GM18508 (cell line): Measurements from ENCODE around the gene RETREG1.
"Not testable (repeated sequence)": the region's sequence is repeated elsewhere in the genome, so short reads cannot be mapped to it uniquely, and the experiment has no call there.

Experiments used
- ATAC-seq: cut with Tn5 transposase; IDR thresholded peaks from one replicate; pipeline ENCODE4 v1.9.1; 2021; ENCODE audit warnings: moderate number of reproducible peaks; ENCODE audit not compliant: insufficient read depth, unreplicated experiment

Gene RETREG1

DNA sequence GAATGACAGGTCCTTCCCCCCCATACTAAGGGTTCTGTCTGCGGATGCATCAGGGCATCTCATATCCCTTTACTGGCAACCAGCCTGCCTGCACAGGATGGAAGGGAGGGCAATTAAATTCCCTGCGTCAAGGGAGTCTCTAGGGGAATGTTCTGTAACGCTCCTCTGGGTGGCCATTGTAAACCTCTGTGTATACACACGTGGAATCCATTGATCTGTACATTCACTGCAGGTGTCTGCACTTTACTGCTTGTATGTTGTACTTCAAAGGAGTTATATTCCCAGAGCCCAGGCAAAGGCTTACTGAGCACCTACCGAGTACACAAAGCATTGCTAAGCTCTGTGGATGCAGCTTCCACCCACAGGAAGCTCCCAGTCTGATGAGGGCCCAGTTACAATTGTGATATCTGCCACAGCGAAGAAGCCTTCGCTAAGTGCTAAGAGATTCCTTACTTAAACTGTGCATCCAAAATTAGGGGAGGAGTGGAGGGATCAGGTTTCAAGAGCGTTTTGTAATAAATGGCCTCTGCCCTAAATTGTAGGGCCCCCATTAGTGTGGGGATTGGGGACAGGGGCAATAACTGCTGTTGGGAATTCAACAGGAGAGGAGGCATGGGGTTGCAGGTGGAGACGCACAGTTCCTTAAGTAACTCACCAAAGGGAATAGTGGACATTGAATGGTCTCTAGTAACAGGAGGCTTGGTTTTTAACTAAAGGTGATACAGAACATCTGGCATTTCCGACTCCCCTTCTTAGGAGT is 1.5 kb upstream of the RETREG1 start:
- no peak for ATAC-seq

DNA sequence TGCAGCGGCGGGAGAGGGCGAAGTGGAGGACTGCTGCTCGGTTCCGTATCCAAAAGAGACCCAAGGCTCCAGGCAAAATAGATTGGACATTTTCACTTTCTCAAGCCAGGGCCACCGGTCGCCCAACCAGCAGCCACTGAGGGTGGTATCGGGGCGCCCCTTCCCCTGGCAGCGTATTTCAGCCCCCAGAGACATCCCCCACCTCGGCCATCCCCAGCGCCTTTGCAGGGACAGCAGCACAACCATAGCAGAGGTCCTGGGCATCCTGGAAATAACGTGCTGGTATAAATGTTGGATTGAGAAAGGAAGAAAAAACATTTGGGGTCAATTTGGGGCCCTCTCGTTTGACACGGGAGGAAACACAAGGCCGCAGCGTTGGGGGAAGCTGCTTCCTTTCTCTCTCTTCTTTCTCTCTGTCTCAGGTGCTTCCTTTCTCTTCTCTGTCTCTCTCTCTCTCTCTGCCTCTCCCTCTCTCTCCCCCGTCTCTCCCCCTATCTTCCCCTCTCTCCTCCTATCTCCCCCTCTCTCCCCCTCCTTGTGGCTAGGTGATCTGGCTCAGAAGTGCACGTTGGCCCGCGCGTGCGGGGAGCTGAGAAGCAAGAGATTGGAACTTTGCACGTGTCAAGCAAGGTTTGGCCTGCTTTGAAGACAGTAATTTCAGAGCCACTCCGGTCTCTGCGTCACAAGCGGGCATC is 624 bp upstream of the RETREG1 start:
- no peak for ATAC-seq

DNA sequence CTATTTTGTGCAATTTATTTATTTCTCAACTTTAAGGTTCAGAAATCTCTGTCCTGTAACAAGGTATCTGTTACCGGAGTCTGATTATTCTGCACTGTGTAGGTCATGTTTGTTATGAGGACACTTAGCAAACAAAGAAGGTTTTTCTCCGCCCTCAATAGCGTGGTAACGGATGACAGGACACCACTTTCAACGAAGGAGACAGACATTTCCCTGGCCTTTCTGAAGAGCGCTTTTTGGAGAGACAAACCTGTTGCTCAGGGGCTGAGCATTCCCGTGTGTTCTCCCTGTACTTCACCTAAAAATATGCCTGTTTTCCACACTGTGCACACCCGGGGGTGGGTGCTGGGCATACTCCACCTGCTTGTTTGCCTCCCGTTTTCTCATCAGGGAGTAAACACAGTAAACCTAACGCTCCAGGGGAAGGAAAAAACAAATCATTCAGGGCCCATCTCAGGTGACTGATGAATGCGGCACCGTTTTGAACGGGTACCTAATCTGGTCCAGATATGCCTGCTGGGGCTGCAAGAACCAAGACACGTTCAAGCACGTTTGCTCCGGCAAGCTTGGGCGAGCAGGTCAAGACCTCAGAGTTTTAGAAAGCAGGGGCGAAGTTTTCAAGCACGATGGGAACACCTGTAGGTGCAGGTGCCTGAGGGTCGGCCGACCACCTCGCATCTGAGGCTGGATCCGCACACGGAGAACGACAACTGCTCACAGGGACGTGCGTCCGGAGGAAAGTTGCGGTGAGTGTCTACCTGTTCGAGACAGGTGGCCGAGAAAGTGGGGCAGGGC is 859 bp downstream of the RETREG1 start:
- no peak for ATAC-seq

DNA sequence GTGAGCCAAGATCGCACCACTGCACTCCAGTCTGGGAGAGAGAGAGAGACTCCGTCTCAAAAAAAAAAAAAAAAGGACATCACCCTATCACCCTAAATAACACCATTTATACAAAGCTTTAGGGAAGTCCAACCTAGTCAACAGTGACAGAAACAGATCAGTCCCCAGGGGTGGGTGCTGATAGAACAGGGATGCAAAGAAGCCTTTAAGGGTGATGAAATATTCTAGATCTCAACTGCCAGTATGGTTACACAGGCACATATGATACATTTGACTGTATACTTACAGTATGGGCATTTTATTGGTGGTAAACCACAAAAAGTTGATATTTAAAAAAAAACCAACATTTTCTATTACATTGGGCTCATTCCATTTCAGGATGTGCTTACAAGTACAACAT is 4.8 kb downstream of the RETREG1 start:
- no peak for ATAC-seq

DNA sequence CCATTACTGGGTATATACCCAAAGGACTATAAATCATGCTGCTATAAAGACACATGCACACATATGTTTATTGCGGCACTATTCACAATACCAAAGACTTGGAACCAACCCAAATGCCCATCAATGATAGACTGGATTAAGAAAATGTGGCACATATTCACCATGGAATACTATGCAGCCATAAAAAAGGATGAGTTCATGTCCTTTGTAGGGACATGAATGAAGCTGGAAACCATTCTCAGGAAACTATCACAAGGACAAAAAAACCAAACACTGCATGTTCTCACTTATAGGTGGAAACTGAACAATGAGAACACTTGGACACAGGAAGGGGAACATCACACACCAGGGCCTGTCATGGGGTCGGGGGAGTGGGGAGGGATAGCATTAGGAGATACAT is 5.9 kb downstream of the RETREG1 start:
- ATAC-seq = not testable (repeated sequence)

DNA sequence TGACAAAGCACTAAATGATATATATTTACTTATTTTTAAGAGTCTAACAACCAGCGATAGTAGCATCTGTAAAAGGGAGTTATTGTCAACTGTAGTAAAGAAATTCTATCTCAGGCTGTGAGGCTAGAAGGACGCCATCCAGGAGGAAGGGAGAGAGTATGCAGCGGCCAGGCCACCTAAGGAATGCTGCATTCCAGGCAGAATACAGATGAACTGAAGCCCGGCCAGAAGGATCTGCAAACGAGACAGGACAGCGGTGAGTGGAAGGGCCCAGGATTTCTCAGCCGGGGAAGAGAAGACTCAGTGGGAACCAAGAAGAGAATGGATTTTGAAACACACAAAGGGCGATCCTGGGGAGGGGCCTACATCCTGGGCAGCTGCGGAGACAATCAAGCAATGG is 7.4 kb downstream of the RETREG1 start:
- no peak for ATAC-seq

DNA sequence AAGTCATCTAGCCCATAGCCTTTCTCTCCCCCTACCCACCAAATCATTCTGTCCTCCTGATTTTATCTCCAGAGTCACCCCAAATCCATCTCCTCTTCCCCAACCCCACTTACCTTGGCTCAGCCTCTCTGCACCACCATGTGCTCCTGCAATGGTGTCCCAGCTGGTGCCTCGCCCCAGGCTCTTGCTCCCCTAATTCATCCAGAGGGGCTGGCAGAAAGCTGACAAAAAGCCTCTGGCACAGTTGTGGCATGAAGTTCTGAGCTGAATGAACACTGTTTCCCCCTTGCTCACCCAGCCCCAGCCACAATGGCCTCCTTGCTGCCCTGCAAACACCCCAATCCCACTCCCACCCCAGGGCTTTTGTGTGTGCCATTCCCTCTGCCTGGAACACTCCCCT is 10.2 kb downstream of the RETREG1 start:
- no peak for ATAC-seq

DNA sequence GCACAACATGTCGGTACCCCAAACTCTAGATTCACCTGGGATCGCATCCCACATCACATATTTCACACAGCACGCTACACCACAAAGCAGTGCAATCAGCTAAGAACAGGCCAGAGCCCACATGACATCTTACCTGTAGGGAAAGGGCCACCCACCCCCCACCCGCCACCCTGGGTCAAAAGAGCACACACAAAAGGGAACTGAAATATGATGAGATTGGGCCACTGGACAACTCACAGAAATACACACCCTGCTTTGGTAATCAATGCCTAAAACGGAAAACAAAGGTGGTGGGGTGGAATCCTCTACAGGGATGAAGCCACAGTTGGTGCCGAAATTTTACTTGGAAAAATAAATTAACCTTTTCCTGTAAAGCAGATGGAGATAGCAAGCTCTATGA is 13.1 kb downstream of the RETREG1 start:
- no peak for ATAC-seq

DNA sequence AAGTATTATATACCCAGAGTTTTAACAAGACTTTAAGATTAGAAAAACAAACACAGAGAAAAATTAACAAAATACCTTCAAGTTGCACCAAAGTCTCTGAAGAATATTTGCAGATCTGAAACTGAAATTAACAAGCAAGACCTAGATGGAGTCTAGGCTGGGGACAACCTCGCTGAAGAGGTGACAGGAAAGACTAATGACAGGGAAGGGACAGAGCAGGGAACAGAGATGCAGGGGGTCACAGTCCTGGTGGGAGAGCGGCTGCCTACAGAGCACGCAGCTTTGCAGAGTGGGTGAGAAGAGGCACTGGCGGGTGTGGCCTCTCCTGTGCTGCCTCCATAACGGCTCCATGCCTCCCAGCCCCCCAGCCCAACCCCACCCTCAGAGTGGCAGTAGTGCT is 13.5 kb downstream of the RETREG1 start:
- no peak for ATAC-seq

DNA sequence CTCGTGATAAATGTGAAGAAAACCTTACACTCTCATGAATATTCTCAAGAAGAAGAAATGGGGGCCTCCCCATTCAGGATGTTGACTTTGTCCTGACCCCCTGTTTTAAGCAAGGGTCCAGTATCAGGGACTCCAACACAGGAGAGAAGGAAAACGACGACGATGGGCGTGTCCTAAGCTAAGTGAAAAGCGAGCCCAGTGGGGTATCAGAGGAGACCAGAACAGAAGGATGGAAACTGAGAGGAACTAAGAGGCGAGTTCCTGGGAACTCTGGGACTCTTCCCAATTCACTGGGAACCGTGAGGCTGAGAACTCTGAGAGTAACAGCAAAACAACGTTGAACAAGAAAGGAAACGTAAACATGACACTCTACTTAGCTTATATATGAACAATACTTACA is 14.6 kb downstream of the RETREG1 start:
- ATAC-seq = no peak

DNA sequence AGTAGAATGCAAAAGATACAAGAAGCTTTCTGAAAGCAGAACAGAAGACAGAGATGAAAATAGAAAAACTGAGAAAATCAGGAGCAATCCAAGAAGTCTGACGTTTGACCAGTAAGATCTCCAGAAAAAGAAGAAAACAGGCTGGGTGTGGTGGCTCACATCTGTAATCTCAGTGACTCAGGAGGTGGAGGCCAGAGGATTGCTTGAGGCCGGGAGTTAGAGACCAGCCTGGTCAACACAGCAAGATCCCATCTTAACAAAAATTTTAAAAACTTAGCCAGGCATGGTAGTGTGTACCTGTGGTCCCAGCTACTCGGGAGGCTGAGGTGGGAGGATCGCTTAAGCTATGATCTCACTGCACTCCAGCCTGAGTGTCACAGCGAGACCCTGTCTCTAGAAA is 15.9 kb downstream of the RETREG1 start:
- ATAC-seq = no peak

DNA sequence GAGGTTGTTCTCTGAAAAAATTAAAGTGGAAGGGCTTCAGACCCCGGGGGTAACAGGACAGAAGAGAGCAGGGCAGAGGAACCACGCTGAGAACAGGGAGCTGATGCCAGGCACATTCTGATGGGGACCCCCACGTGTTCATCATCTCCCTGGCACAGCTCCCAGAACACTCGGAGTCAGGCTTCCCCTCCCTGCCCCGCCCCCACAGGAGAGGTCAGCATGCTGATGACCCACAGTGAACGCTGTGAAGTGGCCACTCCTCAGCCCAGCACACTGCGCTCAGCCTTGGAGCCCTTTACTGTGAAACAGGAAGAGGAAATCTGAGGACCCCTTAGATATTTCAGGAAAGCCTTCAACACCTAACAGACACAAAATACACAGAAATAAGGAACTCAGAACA is 16.4 kb downstream of the RETREG1 start:
- ATAC-seq = no peak

DNA sequence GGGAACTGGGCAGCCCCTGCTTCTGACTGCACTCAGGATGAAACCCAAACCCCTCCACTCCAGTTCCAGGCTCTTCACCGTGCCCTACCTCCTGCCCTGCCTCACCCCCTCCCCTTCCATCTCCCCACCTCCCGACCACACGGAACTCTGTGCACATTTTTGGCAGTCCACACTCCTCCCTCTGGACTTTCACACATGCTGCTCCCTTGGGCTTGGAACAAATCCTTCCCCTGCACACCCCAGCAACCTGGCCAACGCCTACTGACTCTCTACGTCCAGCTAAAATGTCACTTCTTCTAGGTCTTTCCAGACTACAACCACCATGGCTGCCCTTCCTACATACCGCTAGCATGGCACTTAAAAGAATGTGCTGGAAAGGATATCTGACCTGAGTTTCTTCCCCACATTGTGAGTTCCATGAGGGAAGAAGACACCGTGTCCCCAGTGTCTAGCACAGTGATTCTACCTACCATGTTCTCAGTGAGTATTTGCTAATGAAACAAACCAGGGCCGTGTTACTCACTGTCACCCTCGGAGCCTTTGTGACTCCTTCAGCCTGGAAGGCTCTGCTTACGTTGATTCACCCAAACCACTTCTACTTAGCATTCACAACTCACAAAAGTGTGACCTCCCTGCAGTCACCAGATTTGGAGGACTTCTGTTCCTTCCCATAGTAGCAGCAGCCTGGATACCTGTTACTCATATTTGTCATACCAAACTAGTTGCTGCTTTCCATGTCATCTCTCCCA is 18.7 kb downstream of the RETREG1 start:
- no peak for ATAC-seq

DNA sequence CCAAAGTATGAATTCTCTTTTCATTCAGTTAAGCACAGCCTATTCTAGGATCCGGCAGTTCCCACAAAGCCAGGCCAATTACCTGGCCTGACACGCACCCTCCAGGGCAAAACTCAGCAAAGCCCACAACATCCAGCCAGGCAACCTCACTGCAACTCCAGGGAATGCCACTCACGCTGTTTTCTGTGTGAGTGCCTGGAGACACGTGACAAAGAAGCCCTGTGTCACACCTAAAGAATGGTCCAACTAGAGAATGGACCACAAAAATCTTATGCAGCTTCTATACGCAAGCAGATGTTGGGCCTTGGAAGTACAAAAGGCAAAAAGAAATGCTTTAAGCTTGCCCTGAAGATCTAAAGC is 20.2 kb downstream of the RETREG1 start:
- no peak for ATAC-seq

DNA sequence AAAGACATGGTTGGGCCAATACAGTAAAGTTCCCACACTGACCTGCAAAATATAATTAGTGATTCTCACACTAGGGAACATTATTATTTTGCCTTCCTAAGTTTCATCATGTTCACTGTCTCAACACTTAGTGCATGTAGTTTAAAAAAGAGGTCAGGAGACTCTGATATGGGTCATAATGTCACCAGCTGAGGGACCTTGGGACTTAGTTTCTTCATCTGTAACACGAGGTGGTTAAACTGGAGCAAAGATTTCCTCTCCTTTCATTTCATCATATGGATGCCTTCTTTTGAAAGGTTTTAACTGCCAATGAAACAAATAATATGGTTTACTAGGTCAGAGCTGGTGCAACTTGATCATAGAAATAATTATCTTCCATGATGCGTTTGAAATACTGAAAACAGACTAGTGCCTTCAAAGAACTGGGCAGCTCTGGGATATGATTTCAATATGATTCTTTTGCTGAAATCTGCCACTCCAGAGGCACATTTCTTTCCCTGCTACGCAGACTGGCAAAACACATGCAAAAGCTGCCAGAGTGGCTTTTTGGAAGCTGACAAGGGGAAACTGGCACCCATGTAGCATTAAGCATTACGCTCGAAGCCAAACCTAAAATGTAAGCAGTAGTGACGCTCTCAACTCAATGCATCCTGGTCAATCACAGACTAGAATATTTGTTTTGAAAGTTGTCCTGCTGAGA is 20.8 kb downstream of the RETREG1 start:
- ATAC-seq = no peak

DNA sequence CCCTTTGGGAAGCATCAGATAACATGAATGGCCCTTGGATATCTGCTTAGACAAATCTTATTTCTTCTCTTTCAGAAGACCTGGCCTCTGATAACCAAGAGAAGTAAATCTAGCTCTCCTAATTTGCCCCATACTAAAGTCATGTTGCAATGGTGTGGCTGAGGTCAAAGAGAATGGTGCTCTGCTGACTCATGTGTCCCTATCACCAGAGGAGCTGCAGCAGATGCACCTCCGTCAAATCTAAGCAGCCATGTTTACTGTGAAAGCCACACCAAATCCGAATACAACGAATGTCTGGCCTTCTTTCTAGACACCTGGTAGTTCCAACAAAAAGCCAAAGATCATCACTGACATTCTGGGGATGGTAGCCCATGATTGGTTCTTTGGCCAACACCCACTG is 23.2 kb downstream of the RETREG1 start:
- no peak for ATAC-seq

DNA sequence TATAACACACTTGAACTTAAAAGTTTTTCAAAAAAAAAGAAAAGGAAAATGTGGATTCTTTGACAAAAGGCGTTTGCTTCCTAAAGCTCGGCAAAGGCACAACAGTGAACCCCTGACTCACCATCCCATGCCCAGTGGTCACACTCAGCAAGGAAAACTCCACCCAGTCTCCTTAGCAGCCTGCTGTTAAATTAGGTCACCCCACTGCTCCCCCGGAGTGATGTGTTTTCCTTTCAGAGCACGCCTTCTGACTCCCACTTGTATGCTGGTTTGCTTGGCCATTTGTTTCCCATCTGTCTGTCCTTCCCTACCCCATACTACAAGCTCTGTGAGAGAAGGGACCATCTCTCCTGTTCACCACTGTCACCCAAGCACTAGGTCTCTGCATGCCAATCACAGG is 23.8 kb downstream of the RETREG1 start:
- ATAC-seq = no peak

DNA sequence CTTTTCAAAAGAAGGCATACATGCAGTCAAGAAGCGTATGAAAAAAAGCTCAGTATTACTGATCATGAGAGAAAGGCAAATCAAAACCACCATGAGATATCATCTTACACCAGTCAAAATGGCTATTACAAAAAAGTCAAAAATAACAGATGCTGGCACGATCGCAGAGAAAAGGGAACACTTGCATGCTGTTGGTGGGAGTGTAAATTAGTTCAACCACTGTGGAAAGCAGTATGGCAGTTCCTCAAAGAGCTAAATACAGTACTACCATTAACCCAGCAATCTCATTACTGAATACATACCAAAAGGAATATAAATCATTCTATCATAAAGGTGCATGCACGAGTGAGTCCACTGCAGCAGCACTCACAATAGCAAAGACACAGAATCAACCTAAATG is 24.5 kb downstream of the RETREG1 start:
- ATAC-seq = no peak

DNA sequence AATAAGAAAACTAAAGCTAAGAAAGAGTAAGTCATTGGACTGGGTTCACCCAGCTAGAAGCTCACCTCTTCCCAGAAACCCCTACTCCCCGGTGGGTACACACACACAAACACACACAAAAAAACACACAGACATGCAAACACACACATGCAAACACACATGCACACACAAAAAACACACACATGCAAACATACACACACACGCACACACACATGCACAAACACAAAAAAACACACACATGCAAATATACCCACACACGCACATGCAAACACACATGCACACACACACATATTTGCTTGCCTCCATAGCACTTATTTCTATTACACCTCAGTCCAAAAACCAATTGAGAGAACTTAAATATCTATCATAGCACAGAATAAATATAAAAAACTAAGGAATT is 26.1 kb downstream of the RETREG1 start:
- no peak for ATAC-seq

DNA sequence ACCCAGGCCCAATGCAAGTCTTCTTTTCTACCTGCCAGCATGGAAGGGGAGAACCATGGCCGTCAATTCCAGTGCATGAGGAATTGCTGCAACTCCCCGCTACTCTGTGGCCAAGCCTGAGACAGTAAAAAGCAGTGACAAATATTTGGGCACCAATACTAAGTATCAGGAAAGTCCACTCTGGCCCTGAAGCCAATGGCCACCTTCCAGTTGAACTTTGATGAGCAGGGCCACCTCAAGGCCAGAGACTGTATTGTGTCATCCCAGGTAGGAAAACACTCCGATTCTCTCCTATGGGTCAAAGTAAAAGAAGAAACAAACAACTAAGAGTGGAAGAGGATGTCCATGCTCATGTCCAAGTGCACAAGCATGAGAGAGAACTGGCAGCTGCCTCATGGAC is 27.1 kb downstream of the RETREG1 start:
- ATAC-seq = no peak
